ENCODE results near the gene GLYR1.

The GLYR1 gene

DNA sequence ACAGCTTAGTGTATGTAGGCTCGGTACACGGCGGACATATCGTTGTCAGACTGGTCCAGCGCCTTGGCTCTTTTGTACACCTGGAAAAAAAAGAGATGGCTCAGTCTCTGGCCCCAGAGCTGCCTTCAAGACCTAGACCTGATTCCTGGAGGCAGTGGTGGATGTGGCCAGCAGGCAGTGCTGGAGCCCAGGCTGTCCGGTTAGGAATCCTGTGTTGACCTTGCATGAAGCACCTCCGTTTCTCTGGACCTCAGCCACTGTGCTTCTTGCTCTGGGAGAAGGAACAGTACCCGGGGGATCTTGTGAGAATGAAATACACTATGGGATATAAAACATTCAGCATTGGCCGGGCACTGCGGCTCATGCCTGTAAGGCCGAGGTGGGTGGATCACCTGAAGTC is 41.9 kb downstream of the GLYR1 start (continued):
- TF ChIP-seq ZNF37A (tag by site-specific recombination; IDR thresholded peaks at IDR 0.05) (no peak), ZNF10 (tag by site-specific recombination; IDR thresholded peaks at IDR 0.05) (no peak), ZNF140 (tag by site-specific recombination; IDR thresholded peaks at IDR 0.05) (no peak)

DNA sequence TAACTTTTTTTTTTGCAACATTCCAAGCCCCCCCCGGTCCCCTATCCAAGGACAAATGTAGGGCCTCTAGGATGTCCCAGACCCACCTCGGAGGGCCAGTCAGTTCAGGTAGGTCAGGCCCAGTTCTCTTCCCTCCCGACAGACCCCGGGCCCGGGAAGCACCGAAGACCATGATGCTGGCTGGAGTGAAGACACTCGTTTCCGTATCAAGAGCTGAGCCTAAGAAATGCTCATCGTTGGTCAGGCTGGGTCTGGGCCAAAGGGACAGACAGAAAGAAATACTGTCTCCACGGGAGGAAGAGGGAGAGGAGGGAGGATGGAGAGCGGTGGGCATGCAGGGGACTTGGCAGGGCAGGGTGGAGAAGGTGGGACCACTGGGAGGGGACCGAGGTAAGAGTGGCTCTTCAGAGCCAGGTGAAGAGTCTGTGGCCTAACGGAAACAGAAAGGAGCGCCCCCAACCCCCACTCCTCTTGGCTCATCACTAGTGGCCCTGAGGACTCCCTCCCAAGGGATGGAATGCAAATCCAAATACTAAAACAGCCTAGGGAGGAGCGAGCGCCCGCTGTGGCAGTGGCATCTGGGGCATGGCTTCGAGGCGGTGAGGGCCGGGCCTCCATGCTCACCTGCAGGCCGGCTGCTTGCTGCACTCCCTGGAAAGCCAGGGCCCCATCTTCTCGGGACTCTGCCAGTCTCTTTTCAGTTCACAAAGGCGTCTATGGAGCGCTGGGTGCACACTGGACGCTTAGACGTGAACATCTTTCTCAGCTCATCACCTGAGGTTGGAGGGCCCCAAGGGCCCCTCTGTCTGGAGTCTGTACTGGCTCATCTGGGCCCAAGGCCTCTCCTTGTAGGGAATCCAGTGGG is 43.0 kb downstream of the GLYR1 start:
- H3K27ac ChIP-seq (ENCODE audit: extremely low read depth, low read depth, low read length) = no peak overlapping the region; the same call in 1 of the 2 replicates
- H3K9me3 ChIP-seq (ENCODE audit: control insufficient read depth, insufficient read depth, low read depth, low read length) = no peaks in the 10 kb centered on the region
- POLR2A ChIA-PET = interaction anchor here (0.6 to 1.2 kb wide), 2 partner anchors 35 to 39 kb away, joined by 3 to 4 read pairs; no protein-coding TSS in a partner anchor
- peaks cover 23 to 54% of the 10 kb centered on the region in 2 experiments for H3K36me3 ChIP-seq (ENCODE audit: control insufficient read depth in 2 of 2, insufficient read depth in 1 of 2, low read length in 2 of 2)
- peaks cover 3% of the 10 kb centered on the region; the same call in 1 of the 2 replicates for H3K4me1 ChIP-seq (ENCODE audit: control insufficient read depth, insufficient read depth, low read length)
- TF ChIP-seq ZEB2 (tag by site-specific recombination; IDR thresholded peaks at IDR 0.05) (0 out of 2 replicates have a peak, but pooled peaks have one; percentile 18), ZBTB20 (tag by site-specific recombination; IDR thresholded peaks at IDR 0.05) (peak; percentile 10; the same call in 1 of the 2 replicates)
- TF ChIP-seq, protein P1, sequence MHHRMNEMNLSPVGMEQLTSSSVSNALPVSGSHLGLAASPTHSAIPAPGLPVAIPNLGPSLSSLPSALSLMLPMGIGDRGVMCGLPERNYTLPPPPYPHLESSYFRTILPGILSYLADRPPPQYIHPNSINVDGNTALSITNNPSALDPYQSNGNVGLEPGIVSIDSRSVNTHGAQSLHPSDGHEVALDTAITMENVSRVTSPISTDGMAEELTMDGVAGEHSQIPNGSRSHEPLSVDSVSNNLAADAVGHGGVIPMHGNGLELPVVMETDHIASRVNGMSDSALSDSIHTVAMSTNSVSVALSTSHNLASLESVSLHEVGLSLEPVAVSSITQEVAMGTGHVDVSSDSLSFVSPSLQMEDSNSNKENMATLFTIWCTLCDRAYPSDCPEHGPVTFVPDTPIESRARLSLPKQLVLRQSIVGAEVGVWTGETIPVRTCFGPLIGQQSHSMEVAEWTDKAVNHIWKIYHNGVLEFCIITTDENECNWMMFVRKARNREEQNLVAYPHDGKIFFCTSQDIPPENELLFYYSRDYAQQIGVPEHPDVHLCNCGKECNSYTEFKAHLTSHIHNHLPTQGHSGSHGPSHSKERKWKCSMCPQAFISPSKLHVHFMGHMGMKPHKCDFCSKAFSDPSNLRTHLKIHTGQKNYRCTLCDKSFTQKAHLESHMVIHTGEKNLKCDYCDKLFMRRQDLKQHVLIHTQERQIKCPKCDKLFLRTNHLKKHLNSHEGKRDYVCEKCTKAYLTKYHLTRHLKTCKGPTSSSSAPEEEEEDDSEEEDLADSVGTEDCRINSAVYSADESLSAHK (tag by site-specific recombination; IDR thresholded peaks at IDR 0.05) = no peak
- H3K4me3 ChIP-seq (ENCODE audit: low read depth, low read length) = no peak overlapping the region
- CTCF ChIA-PET = no interaction called here

DNA sequence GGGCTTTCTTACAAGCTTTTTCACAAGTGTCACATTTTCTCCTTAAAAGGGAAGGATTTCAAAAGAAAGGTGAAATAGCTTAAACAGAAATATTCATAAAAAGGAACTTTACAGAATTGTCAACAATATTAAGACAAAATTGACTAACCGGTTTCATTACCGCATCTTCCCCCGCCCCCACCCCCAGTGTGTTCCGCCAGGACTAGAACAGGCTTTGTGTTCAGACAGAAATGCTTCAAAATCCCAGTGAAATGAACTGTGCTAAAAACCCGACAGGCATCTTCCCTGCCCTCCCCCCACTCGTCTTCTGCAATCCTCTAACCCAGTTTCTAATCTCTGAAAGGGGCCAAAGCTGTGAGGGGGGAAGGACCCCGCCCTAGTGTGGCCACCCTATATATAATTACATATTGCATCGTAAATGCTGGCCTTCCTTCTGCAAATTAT is 43.7 kb downstream of the GLYR1 start:
- Histone ChIP-seq H3K9me3 (ENCODE audit: control insufficient read depth, insufficient read depth, low read depth, low read length) (no peaks in the 10 kb centered on the region), H3K4me3 (ENCODE audit: low read depth, low read length) (no peak overlapping the region), H3K4me1 (ENCODE audit: control insufficient read depth, insufficient read depth, low read length) (peaks cover 3% of the 10 kb centered on the region; the same call in 1 of the 2 replicates), H3K27ac (ENCODE audit: extremely low read depth, low read depth, low read length) (no peak overlapping the region), H3K36me3 (ENCODE audit: control insufficient read depth in 2 of 2, insufficient read depth in 1 of 2, low read length in 2 of 2) (peaks cover 17 to 54% of the 10 kb centered on the region in 2 experiments)
- ChIA-PET POLR2A (interaction anchor here (0.6 to 3.2 kb wide), 9 partner anchors 8 to 145 kb away, joined by 3 to 19 read pairs (median 4); partner anchors contain the start of genes ANKS3, DNAAF8, NUDT16L1 and SEPTIN12), CTCF (interaction anchor here (0.8 kb wide), 1 partner anchor 37 kb away, joined by 3 read pairs; no protein-coding TSS in a partner anchor)
- TF ChIP-seq ZNF48 (tag by site-specific recombination; IDR thresholded peaks at IDR 0.05) (no peak), ZNF146 (tag by site-specific recombination; IDR thresholded peaks at IDR 0.05) (no peak), KLF1 (tag by site-specific recombination; IDR thresholded peaks at IDR 0.05) (0 out of 2 replicates have a peak, but pooled peaks have one; percentile 9), SCRT2 (tag by site-specific recombination; IDR thresholded peaks at IDR 0.05) (no peak), ZNF2 (tag by site-specific recombination; IDR thresholded peaks at IDR 0.05) (0 out of 2 replicates have a peak, but pooled peaks have one; percentile 16), KLF7 (tag by site-specific recombination; IDR thresholded peaks at IDR 0.05; ENCODE audit: borderline replicate concordance) (peak; percentile 60; the same call in 1 of the 2 replicates), ZNF335 (tag by site-specific recombination; conservative IDR thresholded peaks at IDR 0.05) (peak; percentile 68), SP7 (tag by site-specific recombination; IDR thresholded peaks at IDR 0.05) (0 out of 2 replicates have a peak, but pooled peaks have one; percentile 15), ZNF473 (tag by site-specific recombination; IDR thresholded peaks at IDR 0.05) (no peak), ZNF138 (tag by site-specific recombination; IDR thresholded peaks at IDR 0.05; ENCODE audit: borderline replicate concordance) (no peak), KLF10 (tag by site-specific recombination; IDR thresholded peaks at IDR 0.05) (0 out of 2 replicates have a peak, but pooled peaks have one; percentile 19)
- TF ChIP-seq, protein P2, sequence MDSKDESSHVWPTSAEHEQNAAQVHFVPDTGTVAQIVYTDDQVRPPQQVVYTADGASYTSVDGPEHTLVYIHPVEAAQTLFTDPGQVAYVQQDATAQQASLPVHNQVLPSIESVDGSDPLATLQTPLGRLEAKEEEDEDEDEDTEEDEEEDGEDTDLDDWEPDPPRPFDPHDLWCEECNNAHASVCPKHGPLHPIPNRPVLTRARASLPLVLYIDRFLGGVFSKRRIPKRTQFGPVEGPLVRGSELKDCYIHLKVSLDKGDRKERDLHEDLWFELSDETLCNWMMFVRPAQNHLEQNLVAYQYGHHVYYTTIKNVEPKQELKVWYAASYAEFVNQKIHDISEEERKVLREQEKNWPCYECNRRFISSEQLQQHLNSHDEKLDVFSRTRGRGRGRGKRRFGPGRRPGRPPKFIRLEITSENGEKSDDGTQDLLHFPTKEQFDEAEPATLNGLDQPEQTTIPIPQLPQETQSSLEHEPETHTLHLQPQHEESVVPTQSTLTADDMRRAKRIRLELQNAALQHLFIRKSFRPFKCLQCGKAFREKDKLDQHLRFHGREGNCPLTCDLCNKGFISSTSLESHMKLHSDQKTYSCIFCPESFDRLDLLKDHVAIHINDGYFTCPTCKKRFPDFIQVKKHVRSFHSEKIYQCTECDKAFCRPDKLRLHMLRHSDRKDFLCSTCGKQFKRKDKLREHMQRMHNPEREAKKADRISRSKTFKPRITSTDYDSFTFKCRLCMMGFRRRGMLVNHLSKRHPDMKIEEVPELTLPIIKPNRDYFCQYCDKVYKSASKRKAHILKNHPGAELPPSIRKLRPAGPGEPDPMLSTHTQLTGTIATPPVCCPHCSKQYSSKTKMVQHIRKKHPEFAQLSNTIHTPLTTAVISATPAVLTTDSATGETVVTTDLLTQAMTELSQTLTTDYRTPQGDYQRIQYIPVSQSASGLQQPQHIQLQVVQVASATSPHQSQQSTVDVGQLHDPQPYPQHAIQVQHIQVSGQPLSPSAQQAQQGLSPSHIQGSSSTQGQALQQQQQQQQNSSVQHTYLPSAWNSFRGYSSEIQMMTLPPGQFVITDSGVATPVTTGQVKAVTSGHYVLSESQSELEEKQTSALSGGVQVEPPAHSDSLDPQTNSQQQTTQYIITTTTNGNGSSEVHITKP (tag by site-specific recombination; IDR thresholded peaks at IDR 0.05) = peak; percentile 89
- TF ChIP-seq, protein P3, sequence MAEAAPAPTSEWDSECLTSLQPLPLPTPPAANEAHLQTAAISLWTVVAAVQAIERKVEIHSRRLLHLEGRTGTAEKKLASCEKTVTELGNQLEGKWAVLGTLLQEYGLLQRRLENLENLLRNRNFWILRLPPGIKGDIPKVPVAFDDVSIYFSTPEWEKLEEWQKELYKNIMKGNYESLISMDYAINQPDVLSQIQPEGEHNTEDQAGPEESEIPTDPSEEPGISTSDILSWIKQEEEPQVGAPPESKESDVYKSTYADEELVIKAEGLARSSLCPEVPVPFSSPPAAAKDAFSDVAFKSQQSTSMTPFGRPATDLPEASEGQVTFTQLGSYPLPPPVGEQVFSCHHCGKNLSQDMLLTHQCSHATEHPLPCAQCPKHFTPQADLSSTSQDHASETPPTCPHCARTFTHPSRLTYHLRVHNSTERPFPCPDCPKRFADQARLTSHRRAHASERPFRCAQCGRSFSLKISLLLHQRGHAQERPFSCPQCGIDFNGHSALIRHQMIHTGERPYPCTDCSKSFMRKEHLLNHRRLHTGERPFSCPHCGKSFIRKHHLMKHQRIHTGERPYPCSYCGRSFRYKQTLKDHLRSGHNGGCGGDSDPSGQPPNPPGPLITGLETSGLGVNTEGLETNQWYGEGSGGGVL (tag by site-specific recombination; IDR thresholded peaks at IDR 0.05) = peak; percentile 21; the same call in 1 of the 2 replicates
- TF ChIP-seq, protein P4, sequence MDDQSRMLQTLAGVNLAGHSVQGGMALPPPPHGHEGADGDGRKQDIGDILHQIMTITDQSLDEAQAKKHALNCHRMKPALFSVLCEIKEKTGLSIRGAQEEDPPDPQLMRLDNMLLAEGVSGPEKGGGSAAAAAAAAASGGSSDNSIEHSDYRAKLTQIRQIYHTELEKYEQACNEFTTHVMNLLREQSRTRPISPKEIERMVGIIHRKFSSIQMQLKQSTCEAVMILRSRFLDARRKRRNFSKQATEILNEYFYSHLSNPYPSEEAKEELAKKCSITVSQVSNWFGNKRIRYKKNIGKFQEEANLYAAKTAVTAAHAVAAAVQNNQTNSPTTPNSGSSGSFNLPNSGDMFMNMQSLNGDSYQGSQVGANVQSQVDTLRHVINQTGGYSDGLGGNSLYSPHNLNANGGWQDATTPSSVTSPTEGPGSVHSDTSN (CRISPR knock-in tag; IDR thresholded peaks at IDR 0.05) = no peak
- TF ChIP-seq, protein P5, sequence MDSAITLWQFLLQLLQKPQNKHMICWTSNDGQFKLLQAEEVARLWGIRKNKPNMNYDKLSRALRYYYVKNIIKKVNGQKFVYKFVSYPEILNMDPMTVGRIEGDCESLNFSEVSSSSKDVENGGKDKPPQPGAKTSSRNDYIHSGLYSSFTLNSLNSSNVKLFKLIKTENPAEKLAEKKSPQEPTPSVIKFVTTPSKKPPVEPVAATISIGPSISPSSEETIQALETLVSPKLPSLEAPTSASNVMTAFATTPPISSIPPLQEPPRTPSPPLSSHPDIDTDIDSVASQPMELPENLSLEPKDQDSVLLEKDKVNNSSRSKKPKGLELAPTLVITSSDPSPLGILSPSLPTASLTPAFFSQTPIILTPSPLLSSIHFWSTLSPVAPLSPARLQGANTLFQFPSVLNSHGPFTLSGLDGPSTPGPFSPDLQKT (IDR thresholded peaks at IDR 0.05; ENCODE audit: borderline replicate concordance, low read depth, low read length) = no peak
